K562 (cell line): ENCODE measurements around the gene INTS4.

Experiments used
- BRCA1 ChIP-seq, 2 experiments: fragments of 450-650 bp in 1 of 2; sonication (generic) in 1 of 2; formaldehyde crosslinking in 1 of 2; IDR thresholded peaks; 2 replicates each; pipeline versions ENCODE4 v1.5.0 to v1.6.1; 2017 to 2020; ENCODE audit warnings: mild to moderate bottlenecking in 1 of 2, missing genetic modification reagents in 1 of 2
- CCAR2 ChIP-seq: fragments of 200-400 bp; formaldehyde crosslinking; IDR thresholded peaks from 2 replicates; pipeline ENCODE4 v1.6.1; 2017; ENCODE audit warnings: mild to moderate bottlenecking, low read depth, low read length
- CEBPB ChIP-seq: fragments of 450-650 bp; IDR thresholded peaks from 2 replicates; pipeline ENCODE4 v1.6.1; 2016; ENCODE audit warnings: missing genetic modification characterization, missing compliant biosample characterization
- HMG20B ChIP-seq: fragments of 250-450 bp; sonication (Bioruptor Pico); IDR thresholded peaks from 2 replicates; pipeline ENCODE4 v1.5.0; 2021; ENCODE audit warnings: mild to moderate bottlenecking
- MEIS2 ChIP-seq: fragments of 450-650 bp; IDR thresholded peaks from 2 replicates; pipeline ENCODE4 v1.6.1; 2014; ENCODE audit warnings: mild to moderate bottlenecking; ENCODE audit not compliant: partially characterized antibody
- MTA2 ChIP-seq: fragments of 450-650 bp; IDR thresholded peaks from 2 replicates; pipeline ENCODE4 v1.6.1; 2016; ENCODE audit warnings: low read depth
- POLR2A ChIP-seq: fragments of 450-650 bp; conservative IDR thresholded peaks from 2 replicates; pipeline ENCODE4 v1.6.1; 2016
- POLR2AphosphoS2 ChIP-seq: IDR thresholded peaks from 2 replicates; pipeline ENCODE4 v1.6.1; 2012; ENCODE audit warnings: low read length, improper control_type of control experiment
- POLR2AphosphoS5 ChIP-seq: IDR thresholded peaks from 2 replicates; pipeline ENCODE4 v1.6.1; 2011; ENCODE audit warnings: mild to moderate bottlenecking, low read depth, low read length, moderate library complexity; ENCODE audit not compliant: control insufficient read depth, insufficient read depth
- ZSCAN29 ChIP-seq: fragments of 450-650 bp; IDR thresholded peaks from 2 replicates; pipeline ENCODE4 v1.6.1; 2017
- TF ChIP-seq, protein P1 (sequence below): fragments of 450-650 bp; formaldehyde crosslinking; IDR thresholded peaks from 2 replicates; pipeline ENCODE4 v1.4.0; 2020; ENCODE audit warnings: mild to moderate bottlenecking, moderate library complexity
- TF ChIP-seq, protein P2 (sequence below), 3 experiments: IDR thresholded peaks in 2 of 3; conservative IDR thresholded peaks in 1 of 3; 2 replicates each; pipeline ENCODE4 v1.5.1; 2011 to 2012; ENCODE audit warnings: low read length in 3 of 3, mild to moderate bottlenecking in 3 of 3, control low read depth in 2 of 3, improper control_type of control experiment in 1 of 3, inconsistent platforms in 1 of 3, low read depth in 1 of 3, mixed read lengths in 1 of 3, moderate library complexity in 1 of 3; ENCODE audit not compliant: insufficient read depth in 2 of 3
- TF ChIP-seq, protein P3 (sequence below): fragments of 250-450 bp; sonication (Bioruptor Pico); IDR thresholded peaks from 2 replicates; pipeline ENCODE4 v1.5.0; 2021
- TF ChIP-seq, protein P4 (sequence below): fragments of 450-650 bp; formaldehyde crosslinking; IDR thresholded peaks from 2 replicates; pipeline ENCODE4 v1.4.0; 2022; ENCODE audit warnings: missing genetic modification characterization

DNA sequence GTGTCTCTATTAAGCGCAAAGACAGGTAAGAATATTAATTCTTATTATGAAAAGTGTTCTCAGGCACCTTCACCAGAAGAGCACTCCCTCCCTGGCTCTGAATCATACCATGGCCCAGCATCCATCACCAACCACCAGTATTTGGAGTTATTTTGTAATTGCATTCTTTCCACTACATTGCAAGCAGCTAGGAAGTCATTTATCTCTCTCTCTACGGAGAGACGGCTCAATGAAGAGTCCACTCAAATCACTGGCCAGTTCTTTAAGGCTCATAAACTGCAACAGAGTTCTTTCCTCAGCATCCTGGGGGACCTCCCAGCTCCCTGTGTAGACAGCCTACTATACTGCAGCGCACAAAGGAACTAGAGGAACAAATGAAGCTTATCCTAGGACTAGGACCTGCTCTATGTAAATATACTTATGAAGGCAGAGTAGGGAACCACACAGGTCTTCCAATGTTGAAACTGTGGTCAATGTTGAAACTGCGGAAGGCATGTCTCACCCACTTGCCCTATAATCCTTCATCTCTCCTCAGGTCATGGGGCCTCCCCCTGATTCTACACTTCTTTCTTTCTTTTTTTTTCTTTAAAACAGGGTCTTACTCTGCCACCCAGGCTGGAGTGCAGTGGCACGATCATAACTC lies 110.2 kb downstream of the INTS4 start:
- TF ChIP-seq, protein P1, sequence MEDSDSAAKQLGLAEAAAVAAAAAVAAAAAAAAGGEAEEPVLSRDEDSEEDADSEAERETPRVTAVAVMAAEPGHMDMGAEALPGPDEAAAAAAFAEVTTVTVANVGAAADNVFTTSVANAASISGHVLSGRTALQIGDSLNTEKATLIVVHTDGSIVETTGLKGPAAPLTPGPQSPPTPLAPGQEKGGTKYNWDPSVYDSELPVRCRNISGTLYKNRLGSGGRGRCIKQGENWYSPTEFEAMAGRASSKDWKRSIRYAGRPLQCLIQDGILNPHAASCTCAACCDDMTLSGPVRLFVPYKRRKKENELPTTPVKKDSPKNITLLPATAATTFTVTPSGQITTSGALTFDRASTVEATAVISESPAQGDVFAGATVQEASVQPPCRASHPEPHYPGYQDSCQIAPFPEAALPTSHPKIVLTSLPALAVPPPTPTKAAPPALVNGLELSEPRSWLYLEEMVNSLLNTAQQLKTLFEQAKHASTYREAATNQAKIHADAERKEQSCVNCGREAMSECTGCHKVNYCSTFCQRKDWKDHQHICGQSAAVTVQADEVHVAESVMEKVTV (CRISPR knock-in tag): no peak
- TF ChIP-seq MEIS2 (no peak), POLR2AphosphoS5 (no peak), MTA2 (no peak), CCAR2 (no peak), CEBPB (tag) (no peak), ZSCAN29 (no peak), BRCA1 (IDR thresholded peaks at IDR 0.05) (no peak), BRCA1 (CRISPR knock-in tag; IDR thresholded peaks at IDR 0.05) (no peak), POLR2AphosphoS2 (no peak), HMG20B (CRISPR knock-in tag) (no peak), POLR2A (no peak)
- TF ChIP-seq, protein P2, sequence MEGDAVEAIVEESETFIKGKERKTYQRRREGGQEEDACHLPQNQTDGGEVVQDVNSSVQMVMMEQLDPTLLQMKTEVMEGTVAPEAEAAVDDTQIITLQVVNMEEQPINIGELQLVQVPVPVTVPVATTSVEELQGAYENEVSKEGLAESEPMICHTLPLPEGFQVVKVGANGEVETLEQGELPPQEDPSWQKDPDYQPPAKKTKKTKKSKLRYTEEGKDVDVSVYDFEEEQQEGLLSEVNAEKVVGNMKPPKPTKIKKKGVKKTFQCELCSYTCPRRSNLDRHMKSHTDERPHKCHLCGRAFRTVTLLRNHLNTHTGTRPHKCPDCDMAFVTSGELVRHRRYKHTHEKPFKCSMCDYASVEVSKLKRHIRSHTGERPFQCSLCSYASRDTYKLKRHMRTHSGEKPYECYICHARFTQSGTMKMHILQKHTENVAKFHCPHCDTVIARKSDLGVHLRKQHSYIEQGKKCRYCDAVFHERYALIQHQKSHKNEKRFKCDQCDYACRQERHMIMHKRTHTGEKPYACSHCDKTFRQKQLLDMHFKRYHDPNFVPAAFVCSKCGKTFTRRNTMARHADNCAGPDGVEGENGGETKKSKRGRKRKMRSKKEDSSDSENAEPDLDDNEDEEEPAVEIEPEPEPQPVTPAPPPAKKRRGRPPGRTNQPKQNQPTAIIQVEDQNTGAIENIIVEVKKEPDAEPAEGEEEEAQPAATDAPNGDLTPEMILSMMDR (IDR thresholded peaks at IDR 0.05 in 2 of 3, conservative IDR thresholded peaks at IDR 0.05 in 1 of 3; ENCODE audit: insufficient read depth in 2 of 3, low read depth in 1 of 3, low read length in 3 of 3): no peak
- TF ChIP-seq, protein P3, sequence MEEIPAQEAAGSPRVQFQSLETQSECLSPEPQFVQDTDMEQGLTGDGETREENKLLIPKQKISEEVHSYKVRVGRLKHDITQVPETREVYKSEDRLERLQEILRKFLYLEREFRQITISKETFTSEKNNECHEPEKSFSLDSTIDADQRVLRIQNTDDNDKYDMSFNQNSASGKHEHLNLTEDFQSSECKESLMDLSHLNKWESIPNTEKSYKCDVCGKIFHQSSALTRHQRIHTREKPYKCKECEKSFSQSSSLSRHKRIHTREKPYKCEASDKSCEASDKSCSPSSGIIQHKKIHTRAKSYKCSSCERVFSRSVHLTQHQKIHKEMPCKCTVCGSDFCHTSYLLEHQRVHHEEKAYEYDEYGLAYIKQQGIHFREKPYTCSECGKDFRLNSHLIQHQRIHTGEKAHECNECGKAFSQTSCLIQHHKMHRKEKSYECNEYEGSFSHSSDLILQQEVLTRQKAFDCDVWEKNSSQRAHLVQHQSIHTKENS (CRISPR knock-in tag): no peak
- TF ChIP-seq, protein P4, sequence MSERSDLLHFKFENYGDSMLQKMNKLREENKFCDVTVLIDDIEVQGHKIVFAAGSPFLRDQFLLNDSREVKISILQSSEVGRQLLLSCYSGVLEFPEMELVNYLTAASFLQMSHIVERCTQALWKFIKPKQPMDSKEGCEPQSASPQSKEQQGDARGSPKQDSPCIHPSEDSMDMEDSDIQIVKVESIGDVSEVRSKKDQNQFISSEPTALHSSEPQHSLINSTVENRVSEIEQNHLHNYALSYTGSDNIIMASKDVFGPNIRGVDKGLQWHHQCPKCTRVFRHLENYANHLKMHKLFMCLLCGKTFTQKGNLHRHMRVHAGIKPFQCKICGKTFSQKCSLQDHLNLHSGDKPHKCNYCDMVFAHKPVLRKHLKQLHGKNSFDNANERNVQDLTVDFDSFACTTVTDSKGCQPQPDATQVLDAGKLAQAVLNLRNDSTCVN (CRISPR knock-in tag): no peak
